EH (cell line): ENCODE results near the gene ARSG.
"Not testable (repeated sequence)": the region's sequence is repeated elsewhere in the genome, so short reads cannot be mapped to it uniquely, and the experiment has no call there.

ENCODE experiments used
- DNase-seq: peaks from one replicate; pipeline ENCODE4 v3.0.0-alpha.2; 2015; ENCODE audit warnings: low read depth

Gene ARSG

DNA sequence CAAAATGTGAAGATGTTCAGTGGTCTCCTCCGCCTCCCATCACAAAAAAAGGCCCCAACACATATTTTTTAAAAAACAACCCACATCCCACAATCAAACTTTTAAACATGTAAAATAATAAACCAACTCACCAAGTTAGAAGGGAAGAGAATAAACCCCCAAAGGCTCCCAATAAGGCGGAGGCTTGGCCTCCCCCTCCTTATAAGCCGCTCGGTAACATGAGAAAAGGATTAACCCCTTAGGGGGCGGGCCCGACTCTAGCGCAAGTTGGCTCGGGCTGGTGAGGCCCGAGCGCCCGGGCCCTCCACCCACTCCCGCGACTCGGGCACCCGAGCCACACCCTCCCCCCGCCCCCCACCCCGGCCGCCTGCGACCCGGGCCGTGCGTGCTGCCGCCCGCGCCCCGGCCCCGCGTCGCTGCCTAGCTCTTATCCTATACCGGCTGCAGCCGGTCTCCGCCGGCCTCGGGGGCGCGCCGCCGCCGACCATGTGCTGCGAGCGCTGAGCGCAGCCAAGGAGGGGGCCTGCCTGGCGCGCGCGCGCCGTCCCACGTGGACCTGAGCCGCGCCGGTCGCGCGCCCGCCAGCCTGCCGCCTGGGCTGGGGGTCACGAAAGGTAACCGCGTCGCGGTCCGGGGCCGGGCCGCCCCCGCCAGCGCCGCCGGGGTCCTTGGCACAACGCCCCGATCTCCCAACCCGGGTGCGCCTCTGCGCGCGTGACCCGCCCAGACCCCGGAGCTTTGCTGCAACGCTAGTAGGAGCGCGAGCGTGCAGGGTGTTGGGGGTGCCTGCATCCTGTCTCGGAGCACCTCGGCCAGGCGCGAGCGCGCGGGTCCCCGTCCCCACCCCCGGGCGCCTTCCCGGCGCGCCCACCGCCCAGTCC is at the start of gene ARSG, which contains the start of gene SLC16A6:
TSS of gene ARSG (plus strand) at position 541 of the 881 bp plus-strand sequence. CDS start 15,999 bp downstream, outside the sequence.
TSS of gene SLC16A6 (minus strand) at position 173 of the 881 bp plus-strand sequence. CDS start 12,807 bp downstream, outside the sequence.
- peak; percentile 25 for DNase-seq

DNA sequence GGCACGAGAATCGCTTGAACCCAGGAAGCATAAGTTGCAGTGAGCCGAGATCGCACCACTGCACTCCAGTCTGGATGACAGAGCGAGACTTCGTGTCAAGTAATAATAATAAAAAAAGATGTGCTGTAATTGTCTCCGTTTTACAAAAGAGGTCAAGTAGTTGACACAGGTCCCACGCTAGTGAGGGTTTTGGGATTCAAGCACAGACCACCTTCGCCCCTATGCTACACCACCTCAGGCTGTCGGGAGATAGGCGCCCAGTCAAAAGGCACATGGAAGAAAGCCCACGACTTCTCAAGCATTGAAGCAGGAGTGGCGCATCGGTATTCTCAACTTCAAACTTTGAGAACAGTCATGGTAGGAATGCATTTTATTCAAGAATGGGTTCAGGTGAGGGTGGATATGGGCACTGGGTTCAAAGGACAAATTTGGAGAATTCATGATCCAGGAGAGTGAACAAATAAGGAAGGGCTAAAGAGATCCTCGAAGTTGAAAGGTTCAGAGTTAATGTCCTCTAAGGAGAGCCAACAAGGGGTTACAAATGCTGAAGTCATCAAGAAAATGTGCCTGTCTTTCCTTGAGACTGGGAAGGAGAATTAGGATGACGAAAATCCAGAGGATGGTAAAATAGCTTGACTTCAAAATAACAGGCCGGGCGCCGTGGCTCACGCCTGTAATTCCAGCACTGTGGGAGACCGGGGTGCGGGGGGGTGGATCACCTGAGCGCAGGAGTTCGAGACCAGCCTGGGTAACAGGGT is 44.8 kb upstream of the ARSG start:
- no peak for DNase-seq

- DNase-seq, result peak; percentile 91
Observed at GRCh38 chr17:68247445-68248198, 43.7 kb upstream of the ARSG start, which contains the start of gene AMZ2. TSS of gene AMZ2 (plus strand) at chr17:68248043. CDS start at chr17:68250188, 2,145 bp downstream.

DNA sequence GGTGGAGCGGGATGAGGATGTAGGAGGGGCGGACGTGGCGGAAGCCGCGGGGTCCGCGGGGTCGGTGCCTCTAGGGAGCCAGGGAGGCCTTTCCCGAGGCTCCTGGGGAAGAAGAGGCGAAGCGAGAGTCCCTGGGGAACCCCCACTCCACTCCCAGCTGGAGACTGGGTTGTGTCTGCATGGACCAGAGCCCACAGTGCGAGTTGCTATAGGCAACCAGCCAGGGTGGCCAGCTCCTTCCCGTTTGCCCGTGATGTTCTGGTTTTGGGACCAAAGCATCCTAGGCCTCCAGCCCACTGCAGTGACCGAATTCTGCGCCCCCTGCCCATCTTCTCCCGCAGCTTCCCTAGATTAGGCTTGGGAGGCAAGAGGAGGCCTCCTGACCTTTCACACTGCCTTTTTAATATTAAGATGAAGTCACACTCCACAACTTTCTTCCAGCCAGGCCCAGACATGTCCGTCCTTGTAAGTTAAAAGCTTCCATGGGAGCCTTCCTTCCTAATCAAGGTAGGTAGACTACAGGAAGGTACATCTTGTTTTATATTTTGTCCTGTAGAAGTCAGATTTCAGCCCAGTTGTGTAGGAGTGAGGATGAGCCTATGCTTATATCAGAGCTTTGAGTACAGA is 43.0 kb upstream of the ARSG start:
- DNase-seq, result peak; percentile 72

DNA sequence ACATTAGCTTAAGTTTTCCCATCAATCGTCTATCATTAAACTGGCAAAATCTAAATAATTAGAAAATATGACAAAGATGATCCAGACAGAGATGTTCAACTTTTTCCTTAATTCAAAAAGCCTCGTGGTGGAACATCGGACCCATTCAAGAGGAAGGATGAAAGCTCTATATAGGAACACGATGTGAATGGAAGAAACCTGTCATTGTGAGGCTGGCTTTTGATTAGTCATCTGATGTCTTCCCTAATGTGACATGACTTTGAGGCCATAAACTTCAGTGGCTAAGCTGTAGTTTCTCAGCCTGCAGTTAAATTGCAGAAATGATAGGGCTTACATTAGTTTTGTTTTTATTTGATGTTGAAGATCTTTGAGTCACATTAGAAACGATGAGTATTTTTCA is 42.4 kb upstream of the ARSG start:
- DNase-seq, result no peak

DNA sequence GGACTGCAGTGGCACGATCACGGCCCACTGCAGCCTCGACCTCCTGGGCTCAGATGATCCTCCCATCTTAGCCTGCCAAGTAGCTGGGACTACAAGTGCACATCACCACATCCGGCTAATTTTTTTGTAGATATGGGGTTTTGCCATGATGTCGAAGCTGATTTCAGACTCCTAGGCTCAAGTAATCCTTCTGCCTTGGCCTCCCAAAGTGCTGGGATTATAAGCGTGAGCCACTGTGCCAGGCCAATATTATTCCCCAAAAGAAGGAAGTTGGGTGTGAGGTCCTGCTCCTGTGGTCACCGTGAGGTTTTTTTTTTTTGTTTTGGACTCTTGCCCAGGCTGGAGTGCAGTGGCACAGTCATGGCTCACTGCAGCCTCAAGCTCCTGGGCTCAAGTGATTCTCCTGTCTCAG is 41.9 kb upstream of the ARSG start:
- no peak for DNase-seq

DNA sequence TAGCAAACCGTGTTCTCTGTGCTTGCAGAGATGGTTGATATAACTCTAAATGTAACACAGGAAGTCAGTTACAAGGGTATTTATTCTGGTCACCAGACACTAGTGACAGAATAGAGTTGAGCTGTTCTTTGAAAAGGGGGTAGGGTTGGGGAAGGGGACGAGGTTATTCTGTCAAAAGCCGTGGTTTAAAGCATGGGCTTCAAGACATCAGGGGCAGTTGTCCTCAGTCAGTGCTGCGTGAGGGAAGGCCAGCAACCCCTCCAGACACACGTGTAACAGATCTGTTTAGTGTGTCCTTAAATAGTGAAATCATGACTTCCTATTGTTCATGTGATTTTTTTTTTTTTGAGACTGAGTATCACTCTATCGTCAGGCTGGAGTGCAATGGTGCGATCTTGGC is 37.9 kb upstream of the ARSG start:
- not testable (repeated sequence) for DNase-seq

DNA sequence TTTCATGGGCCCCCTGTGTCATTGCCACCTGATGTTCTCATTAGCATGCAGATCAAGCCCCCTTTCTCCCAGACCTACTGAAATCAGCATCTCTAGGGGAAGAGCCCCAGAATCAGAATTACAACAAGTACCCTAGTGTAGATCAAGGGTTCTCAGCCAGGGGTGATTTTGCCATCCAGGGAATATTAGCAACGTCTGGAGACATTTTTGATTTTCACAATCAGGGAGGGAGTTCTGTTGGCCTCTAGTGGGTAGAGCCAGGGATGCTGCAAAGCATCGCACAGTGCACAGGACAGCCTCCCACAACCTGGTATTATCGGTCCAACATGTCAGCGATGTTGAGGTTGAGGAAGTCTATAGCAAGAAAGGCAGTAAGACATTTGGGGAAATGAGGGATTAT is 36.1 kb upstream of the ARSG start:
- no peak for DNase-seq

DNA sequence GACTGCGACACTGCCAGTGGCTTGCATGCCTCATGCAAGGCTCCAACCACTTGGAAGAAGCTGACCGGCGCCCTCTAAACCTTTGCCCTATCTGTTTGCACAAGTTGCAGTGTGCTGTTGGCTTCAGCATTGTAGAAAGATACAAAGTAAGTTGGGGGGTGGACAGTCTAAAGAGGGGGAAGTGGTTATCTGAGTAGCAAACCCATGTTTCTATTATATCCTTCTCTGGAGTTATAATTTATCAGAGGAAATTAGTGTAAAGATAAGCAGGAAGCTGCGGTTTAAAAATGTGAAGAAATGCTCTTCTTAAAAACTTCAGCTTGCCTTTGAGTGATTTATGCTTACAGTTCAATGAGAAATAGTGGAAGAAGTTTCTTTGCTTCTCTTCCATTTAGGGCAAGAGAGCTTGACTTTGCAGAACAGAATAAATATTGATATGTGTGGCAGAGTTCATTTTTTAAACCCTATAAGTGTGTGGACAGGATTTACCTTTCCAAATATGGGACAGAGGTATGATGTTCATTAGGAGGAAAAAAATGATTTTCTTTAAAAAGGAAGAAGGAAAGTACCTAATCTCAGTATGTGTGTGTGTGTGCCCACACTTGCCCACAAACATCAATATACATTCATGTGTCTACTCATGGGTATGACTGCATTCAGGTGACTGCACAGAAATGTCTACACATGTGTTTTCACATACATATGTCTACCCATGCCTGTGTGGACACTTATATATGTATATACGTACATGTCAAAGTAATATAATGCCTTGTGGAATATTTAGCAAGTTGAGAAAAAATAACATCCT is 35.4 kb upstream of the ARSG start:
- no peak for DNase-seq

GRCh38 chr17:68256701-68257100 is 34.6 kb upstream of the ARSG start:
- not testable (repeated sequence) for DNase-seq

- DNase-seq, result no peak
Observed at GRCh38 chr17:68257934-68258333, 33.4 kb upstream of the ARSG start.

- peak; percentile 34 for DNase-seq
Observed at GRCh38 chr17:68258890-68259647, 32.2 kb upstream of the ARSG start.

DNA sequence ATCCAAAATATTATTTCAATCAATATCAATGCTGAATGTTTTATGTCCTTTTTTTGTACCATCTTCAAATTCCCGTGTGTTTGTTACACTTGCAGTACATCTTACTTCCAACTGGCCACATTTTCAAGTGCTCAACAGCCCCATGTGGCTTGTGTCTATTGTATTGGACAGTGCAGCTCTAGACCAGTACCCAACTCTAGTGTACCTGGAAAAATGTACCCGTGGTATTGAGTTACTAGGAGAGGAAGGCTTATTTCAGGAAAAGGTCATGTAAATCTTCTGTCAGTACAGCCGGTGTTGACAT is 31.7 kb upstream of the ARSG start:
- not testable (repeated sequence) for DNase-seq

DNA sequence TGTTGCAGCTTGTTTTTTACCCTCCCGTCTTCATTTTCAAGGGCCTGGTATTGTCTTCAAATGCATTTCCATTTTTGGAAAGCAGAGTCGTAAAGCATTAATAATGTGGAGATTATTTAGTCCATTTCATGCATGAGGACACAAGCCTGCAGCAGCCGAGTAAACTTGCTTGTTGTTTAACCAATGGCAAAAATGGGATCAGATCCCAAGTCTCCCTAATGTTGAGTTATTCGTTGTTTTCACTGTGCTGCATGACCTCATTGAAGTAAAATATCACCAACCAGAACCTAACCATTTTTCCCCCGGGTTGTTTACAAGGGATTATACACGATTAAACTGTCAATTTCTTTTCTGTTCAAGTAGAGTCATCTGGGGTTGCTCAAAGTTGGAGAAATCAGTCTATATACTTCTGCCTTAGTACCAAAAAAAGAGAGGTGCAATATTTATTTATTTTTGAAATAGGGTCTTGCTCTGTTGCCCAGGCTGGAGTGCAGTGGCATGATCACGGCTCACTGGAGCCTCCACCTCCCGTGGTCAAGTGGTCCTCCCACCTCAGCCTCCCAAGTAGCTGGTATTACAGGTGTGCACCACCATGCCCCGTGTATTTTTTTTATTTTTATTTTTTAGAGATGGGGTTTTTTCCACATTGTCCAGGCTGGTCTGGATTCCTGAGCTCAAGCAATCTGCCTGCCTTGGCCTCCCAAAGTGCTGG is 31.1 kb upstream of the ARSG start:
- no peak for DNase-seq

- not testable (repeated sequence) for DNase-seq
Observed at GRCh38 chr17:68262467-68262866, 28.8 kb upstream of the ARSG start.

GRCh38 chr17:68263101-68263681 is 28.1 kb upstream of the ARSG start:
- peak; percentile 40 for DNase-seq

- not testable (repeated sequence) for DNase-seq
Observed at GRCh38 chr17:68265833-68266232, 25.5 kb upstream of the ARSG start.

DNA sequence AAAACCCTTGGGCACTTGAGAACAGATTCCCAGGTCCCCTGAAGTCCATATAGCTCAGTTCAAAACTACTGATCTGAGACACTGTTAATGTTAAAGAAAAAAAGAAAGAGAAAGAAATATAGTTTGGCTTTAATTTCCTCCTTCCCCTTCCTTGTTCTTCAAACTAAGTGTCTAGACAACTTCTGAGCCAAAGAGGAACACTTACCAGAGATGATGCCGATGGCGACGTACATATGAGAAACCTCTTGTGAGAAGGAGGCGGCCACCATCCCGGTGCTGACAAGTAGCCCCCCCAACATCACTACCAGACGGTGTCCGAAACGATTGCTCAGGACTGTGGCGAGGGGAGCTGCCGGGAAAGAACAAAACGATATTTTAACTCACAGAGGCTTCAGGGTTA is 17.6 kb upstream of the ARSG start:
- DNase-seq, result no peak

DNA sequence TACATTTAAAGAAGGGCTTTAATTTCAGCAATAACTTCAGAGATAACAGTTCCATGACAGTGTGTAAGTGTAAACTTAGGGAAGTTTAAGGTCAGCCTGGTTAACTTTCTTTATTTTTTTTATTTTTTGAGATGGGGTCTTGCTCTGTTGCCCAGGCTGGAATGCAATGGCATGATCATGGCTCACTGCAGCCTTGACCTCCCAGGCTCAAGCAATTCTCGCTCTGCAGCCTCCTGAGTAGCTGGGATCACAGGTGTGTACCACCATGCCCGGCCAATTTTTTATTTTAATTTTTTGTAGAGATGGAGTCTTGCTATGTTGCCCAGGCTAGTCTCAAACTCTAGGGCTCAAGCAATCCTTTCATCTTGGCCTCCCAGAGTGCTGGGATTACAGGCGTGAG is 15.0 kb upstream of the ARSG start:
- DNase-seq, result not testable (repeated sequence)
